ENCODE data around the gene SULT2B1. TPM values are rescaled to one million over a fixed set of nuclear protein-coding genes. Genes with fewer than 3 reads are reported as not detected.

The SULT2B1 gene
- polyA plus RNA-seq, 2 of the 4 experiments (the other 2 are of a cell fraction) = 22.2 to 34.3 TPM

DNA sequence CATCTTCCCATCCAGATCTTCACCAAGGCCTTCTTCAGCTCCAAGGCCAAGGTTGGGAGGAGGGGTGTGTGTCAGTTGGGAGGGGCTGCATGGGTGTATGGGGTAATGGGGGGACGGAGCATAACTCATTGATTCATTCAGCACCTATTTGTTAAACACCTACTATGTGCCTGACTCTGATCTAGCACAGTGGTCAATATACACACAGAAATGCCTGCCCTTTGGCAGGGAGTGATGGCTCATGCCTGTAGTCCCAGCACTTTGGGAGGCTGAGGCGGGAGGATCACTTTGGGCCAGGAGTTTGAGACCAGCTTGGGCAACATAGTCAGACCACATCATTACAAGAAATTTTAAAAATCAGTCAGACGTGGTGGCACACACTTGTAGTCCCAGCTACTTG is 35.4 kb downstream of the SULT2B1 start (continued):
- TF ChIP-seq, protein P1, sequence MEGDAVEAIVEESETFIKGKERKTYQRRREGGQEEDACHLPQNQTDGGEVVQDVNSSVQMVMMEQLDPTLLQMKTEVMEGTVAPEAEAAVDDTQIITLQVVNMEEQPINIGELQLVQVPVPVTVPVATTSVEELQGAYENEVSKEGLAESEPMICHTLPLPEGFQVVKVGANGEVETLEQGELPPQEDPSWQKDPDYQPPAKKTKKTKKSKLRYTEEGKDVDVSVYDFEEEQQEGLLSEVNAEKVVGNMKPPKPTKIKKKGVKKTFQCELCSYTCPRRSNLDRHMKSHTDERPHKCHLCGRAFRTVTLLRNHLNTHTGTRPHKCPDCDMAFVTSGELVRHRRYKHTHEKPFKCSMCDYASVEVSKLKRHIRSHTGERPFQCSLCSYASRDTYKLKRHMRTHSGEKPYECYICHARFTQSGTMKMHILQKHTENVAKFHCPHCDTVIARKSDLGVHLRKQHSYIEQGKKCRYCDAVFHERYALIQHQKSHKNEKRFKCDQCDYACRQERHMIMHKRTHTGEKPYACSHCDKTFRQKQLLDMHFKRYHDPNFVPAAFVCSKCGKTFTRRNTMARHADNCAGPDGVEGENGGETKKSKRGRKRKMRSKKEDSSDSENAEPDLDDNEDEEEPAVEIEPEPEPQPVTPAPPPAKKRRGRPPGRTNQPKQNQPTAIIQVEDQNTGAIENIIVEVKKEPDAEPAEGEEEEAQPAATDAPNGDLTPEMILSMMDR (IDR thresholded peaks at IDR 0.05) = no peak

- ATAC-seq (peak; percentile 84 to 85), FAIRE-seq (peak; percentile 32), DNase-seq (ENCODE audit: low read depth in 1 of 2, low spot score in 1 of 2) (peak; percentile 90 to 93)
- ChIA-PET CTCF (interaction anchor here (0.6 to 21.8 kb wide), 42 partner anchors 9 to 413 kb away, joined by 3 to 618 read pairs (median 5); partner anchors contain the start of genes FAM83E, GRWD1, KDELR1 and LMTK3), POLR2A (interaction anchor here (0.6 to 2.0 kb wide), 9 partner anchors 20 to 225 kb away, joined by 3 to 11 read pairs (median 5); partner anchors contain the start of genes RPL18, SPHK2, SYNGR4 and TMEM143)
- Histone ChIP-seq H3K4me2 (peak overlapping the region; percentile 64), H3K4me1 (peaks cover 9% of the 10 kb centered on the region), H3K27ac (peak overlapping the region; percentile 58 to 85), H3K4me3 (peak overlapping the region; percentile 27), H3K9me3 (no peaks in the 10 kb centered on the region)
- WGBS (ENCODE audit: missing lambda C conversion rate) = 3% methylated on average over 34 of the region's 36 CpGs
- TF ChIP-seq HOXB13 (CRISPR knock-in tag; IDR thresholded peaks at IDR 0.05; ENCODE audit: low read depth) (no peak), NR3C1 (IDR thresholded peaks at IDR 0.05) (no peak), TFCP2L1 (CRISPR knock-in tag; IDR thresholded peaks at IDR 0.05) (no peak), MYC (IDR thresholded peaks at IDR 0.05; ENCODE audit: borderline replicate concordance, low read length) (no peak), MAFK (IDR thresholded peaks at IDR 0.05; ENCODE audit: partially characterized antibody) (peak; percentile 42), CHD4 (IDR thresholded peaks at IDR 0.05; ENCODE audit: borderline replicate concordance) (peak; percentile 84), CEBPB (IDR thresholded peaks at IDR 0.05) (peak in 1 of 2 experiments; percentile 52; a peak in 1 of 4 replicates), POLR2A (IDR thresholded peaks at IDR 0.05; ENCODE audit: low read length) (no peak), FOSB (CRISPR knock-in tag; IDR thresholded peaks at IDR 0.05) (peak; percentile 88; the same call in 1 of the 2 replicates), ZC3H11A (IDR thresholded peaks at IDR 0.05) (no peak), HOXB5 (CRISPR knock-in tag; IDR thresholded peaks at IDR 0.05) (peak; percentile 78), RARB (CRISPR knock-in tag; IDR thresholded peaks at IDR 0.05) (no peak), MAZ (IDR thresholded peaks at IDR 0.05; ENCODE audit: borderline replicate concordance, low read depth, low read length) (no peak), HOXA7 (CRISPR knock-in tag; IDR thresholded peaks at IDR 0.05) (0 out of 2 replicates have a peak, but pooled peaks have one; percentile 60), HEYL (CRISPR knock-in tag; IDR thresholded peaks at IDR 0.05) (no peak), MAX (IDR thresholded peaks at IDR 0.05) (peak; percentile 91), CBX8 (IDR thresholded peaks at IDR 0.05) (no peak), ESRRA (IDR thresholded peaks at IDR 0.05; ENCODE audit: borderline replicate concordance, low read length) (peak; percentile 14; the same call in 1 of the 2 replicates), KDM1A (IDR thresholded peaks at IDR 0.05; ENCODE audit: low read depth) (peak; percentile 99), RCOR1 (IDR thresholded peaks at IDR 0.05; ENCODE audit: low read depth, low read length) (peak; percentile 98), ATOH8 (CRISPR knock-in tag; IDR thresholded peaks at IDR 0.05; ENCODE audit: low read depth) (peak; percentile 14; the same call in 1 of the 2 replicates), ZFP36 (IDR thresholded peaks at IDR 0.05; ENCODE audit: borderline replicate concordance, partially characterized antibody) (peak; percentile 98), HMGXB4 (CRISPR knock-in tag; IDR thresholded peaks at IDR 0.05; ENCODE audit: borderline replicate concordance) (0 out of 2 replicates have a peak, but pooled peaks have one; percentile 65), RFX5 (IDR thresholded peaks at IDR 0.05) (0 out of 2 replicates have a peak, but pooled peaks have one; percentile 29)
- TF ChIP-seq, protein P1 (IDR thresholded peaks at IDR 0.05) = peak; percentile 99
- TF ChIP-seq, protein P2, sequence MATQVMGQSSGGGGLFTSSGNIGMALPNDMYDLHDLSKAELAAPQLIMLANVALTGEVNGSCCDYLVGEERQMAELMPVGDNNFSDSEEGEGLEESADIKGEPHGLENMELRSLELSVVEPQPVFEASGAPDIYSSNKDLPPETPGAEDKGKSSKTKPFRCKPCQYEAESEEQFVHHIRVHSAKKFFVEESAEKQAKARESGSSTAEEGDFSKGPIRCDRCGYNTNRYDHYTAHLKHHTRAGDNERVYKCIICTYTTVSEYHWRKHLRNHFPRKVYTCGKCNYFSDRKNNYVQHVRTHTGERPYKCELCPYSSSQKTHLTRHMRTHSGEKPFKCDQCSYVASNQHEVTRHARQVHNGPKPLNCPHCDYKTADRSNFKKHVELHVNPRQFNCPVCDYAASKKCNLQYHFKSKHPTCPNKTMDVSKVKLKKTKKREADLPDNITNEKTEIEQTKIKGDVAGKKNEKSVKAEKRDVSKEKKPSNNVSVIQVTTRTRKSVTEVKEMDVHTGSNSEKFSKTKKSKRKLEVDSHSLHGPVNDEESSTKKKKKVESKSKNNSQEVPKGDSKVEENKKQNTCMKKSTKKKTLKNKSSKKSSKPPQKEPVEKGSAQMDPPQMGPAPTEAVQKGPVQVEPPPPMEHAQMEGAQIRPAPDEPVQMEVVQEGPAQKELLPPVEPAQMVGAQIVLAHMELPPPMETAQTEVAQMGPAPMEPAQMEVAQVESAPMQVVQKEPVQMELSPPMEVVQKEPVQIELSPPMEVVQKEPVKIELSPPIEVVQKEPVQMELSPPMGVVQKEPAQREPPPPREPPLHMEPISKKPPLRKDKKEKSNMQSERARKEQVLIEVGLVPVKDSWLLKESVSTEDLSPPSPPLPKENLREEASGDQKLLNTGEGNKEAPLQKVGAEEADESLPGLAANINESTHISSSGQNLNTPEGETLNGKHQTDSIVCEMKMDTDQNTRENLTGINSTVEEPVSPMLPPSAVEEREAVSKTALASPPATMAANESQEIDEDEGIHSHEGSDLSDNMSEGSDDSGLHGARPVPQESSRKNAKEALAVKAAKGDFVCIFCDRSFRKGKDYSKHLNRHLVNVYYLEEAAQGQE (IDR thresholded peaks at IDR 0.05) = no peak
These were observed 36.9 kb downstream of the SULT2B1 start for GRCh38 chr19:48588670-48589401.

All from A549 (cell line).